A549 (cell line): ENCODE measurements around the gene MESP2. TPM values are rescaled to one million over a fixed set of nuclear protein-coding genes. Genes with fewer than 3 reads are reported as not detected.

Experiments
- ATAC-seq, 2 experiments: fragments of 200-7000 bp in 1 of 2; fragments of >200 bp in 1 of 2; cut with Nextera tagmentation in 1 of 2; cut with Tn5 transposase in 1 of 2; 3 replicates each; pipeline versions ENCODE4 v1.8.0 to v1.9.1; 2018 to 2020; ENCODE audit warnings: mild to moderate bottlenecking in 1 of 2, moderate library complexity in 1 of 2
- CTCF ChIA-PET: fragments of 300-600 bp; sonication (Branson Sonifier 250); formaldehyde crosslinking; extraction: SDS; loops from one replicate; lab custom pipeline; 2021; ENCODE audit warnings: antibody characterized with exemption, inconsistent platforms; lab: Yijun Ruan, JAX
- POLR2A ChIA-PET: fragments of 350-600 bp; formaldehyde crosslinking; extraction: SDS; loops from one replicate; lab custom pipeline; 2021; ENCODE audit warnings: antibody characterized with exemption, inconsistent platforms; lab: Yijun Ruan, JAX
- DNase-seq, 2 experiments: peaks; one replicate each; pipeline versions ENCODE4 v3.0.0 to v3.0.0-alpha.2; 2011 to 2016; ENCODE audit warnings: low read depth in 1 of 2, low spot score in 1 of 2
- FAIRE-seq: peaks from 2 replicates; lab custom pipeline; 2011; peaks lifted over from hg19 to GRCh38; lab: Jason Lieb, UNC
- H3K27ac ChIP-seq, 2 experiments: fragments of >200 bp; sonication (Bioruptor Twin); formaldehyde crosslinking; 3 replicates each; pipeline ENCODE4 v1.5.1; 2016 to 2017
- H3K4me1 ChIP-seq: fragments of >200 bp; sonication (Bioruptor Twin); formaldehyde crosslinking; 3 replicates; pipeline ENCODE4 v1.6.1; 2016
- H3K4me2 ChIP-seq: fragments of >200 bp; sonication (Bioruptor Twin); formaldehyde crosslinking; 3 replicates; pipeline ENCODE4 v1.6.1; 2016
- H3K4me3 ChIP-seq: fragments of >200 bp; sonication (Bioruptor Twin); formaldehyde crosslinking; 3 replicates; pipeline ENCODE4 v1.5.1; 2016
- H3K9me3 ChIP-seq: fragments of >200 bp; sonication (Bioruptor Twin); formaldehyde crosslinking; 3 replicates; pipeline ENCODE4 v1.6.1; 2016
- CHD2 ChIP-seq: fragments of 150-350 bp; IDR thresholded peaks from 2 replicates; pipeline ENCODE4 v1.6.1; 2014; ENCODE audit warnings: low read length; ENCODE audit not compliant: partially characterized antibody
- E2F6 ChIP-seq: IDR thresholded peaks from 2 replicates; pipeline ENCODE4 v1.6.1; 2012; ENCODE audit warnings: low read depth, borderline replicate concordance
- EHMT2 ChIP-seq: fragments of 200-600 bp; sonication (generic); IDR thresholded peaks from 2 replicates; pipeline ENCODE4 v1.6.1; 2016; ENCODE audit warnings: antibody characterized with exemption, low read depth, mild to moderate bottlenecking, moderate library complexity
- EP300 ChIP-seq, 2 experiments: fragments of >200 bp; sonication (Bioruptor Twin); formaldehyde crosslinking; IDR thresholded peaks; 2 replicates in 1 of 2; 3 replicates in 1 of 2; pipeline ENCODE4 v1.6.1; 2016 to 2017
- FOSB ChIP-seq: fragments of 250-450 bp; sonication (Bioruptor Pico); IDR thresholded peaks from 2 replicates; pipeline ENCODE4 v1.5.0; 2020; ENCODE audit warnings: mild to moderate bottlenecking, moderate library complexity
- FOSL2 ChIP-seq, 2 experiments: fragments of 450-650 bp in 1 of 2; fragments of >200 bp in 1 of 2; sonication (Bioruptor Twin) in 1 of 2; formaldehyde crosslinking; IDR thresholded peaks; 2 replicates each; pipeline versions ENCODE4 v1.5.0 to v1.6.1; 2016 to 2020; ENCODE audit warnings: mild to moderate bottlenecking in 1 of 2, moderate library complexity in 1 of 2
- FOXS1 ChIP-seq: fragments of 250-450 bp; sonication (Bioruptor Pico); IDR thresholded peaks from 2 replicates; pipeline ENCODE4 v1.5.0; 2020; ENCODE audit warnings: mild to moderate bottlenecking, moderate library complexity
- GATA3 ChIP-seq: IDR thresholded peaks from 2 replicates; pipeline ENCODE4 v1.6.1; 2012; ENCODE audit warnings: borderline replicate concordance
- HEYL ChIP-seq: fragments of 250-450 bp; sonication (Bioruptor Pico); IDR thresholded peaks from 2 replicates; pipeline ENCODE4 v1.8.0; 2021; ENCODE audit warnings: mild to moderate bottlenecking, moderate library complexity
- JUN ChIP-seq, 2 experiments: fragments of >200 bp; sonication (Bioruptor Twin); formaldehyde crosslinking; IDR thresholded peaks; 2 replicates in 1 of 2; 3 replicates in 1 of 2; pipeline ENCODE4 v1.6.1; 2016 to 2017
- KDM1A ChIP-seq: fragments of 200-600 bp; sonication (generic); IDR thresholded peaks from 2 replicates; pipeline ENCODE4 v1.6.1; 2016; ENCODE audit warnings: low read depth, mild to moderate bottlenecking
- KDM5A ChIP-seq: fragments of 200-600 bp; sonication (generic); IDR thresholded peaks from 2 replicates; pipeline ENCODE4 v1.6.1; 2016; ENCODE audit warnings: antibody characterized with exemption, mild to moderate bottlenecking
- NFE2L2 ChIP-seq: fragments of 150-350 bp; conservative IDR thresholded peaks from 2 replicates; pipeline ENCODE4 v1.6.1; 2014; ENCODE audit warnings: low read length
- PHF8 ChIP-seq: fragments of 200-600 bp; sonication (generic); IDR thresholded peaks from 2 replicates; pipeline ENCODE4 v1.6.1; 2016; ENCODE audit warnings: low read depth, mild to moderate bottlenecking, antibody characterized with exemption, moderate library complexity, borderline replicate concordance
- RARB ChIP-seq: fragments of 250-450 bp; sonication (Bioruptor Pico); IDR thresholded peaks from 2 replicates; pipeline ENCODE4 v1.8.0; 2021; ENCODE audit warnings: mild to moderate bottlenecking, moderate library complexity
- RCOR1 ChIP-seq: fragments of 150-350 bp; IDR thresholded peaks from 2 replicates; pipeline ENCODE4 v1.6.1; 2014; ENCODE audit warnings: antibody characterized with exemption, low read length, low read depth
- RFX5 ChIP-seq: fragments of 450-650 bp; IDR thresholded peaks from 2 replicates; pipeline ENCODE4 v1.7.1; 2014; ENCODE audit warnings: antibody characterized with exemption, mild to moderate bottlenecking, moderate library complexity
- RNF2 ChIP-seq: fragments of 200-600 bp; sonication (generic); IDR thresholded peaks from 2 replicates; pipeline ENCODE4 v1.6.1; 2016; ENCODE audit warnings: low read depth, mild to moderate bottlenecking, antibody characterized with exemption, moderate library complexity, borderline replicate concordance
- SMC3 ChIP-seq: fragments of >200 bp; sonication (Bioruptor Twin); formaldehyde crosslinking; IDR thresholded peaks from 3 replicates; pipeline ENCODE4 v1.6.1; 2018; ENCODE audit warnings: inconsistent platforms
- SREBF2 ChIP-seq: fragments of 450-650 bp; IDR thresholded peaks from 2 replicates; pipeline ENCODE4 v1.6.1; 2014; ENCODE audit warnings: mild to moderate bottlenecking, moderate library complexity
- USF2 ChIP-seq: fragments of 450-650 bp; IDR thresholded peaks from 2 replicates; pipeline ENCODE4 v1.6.1; 2014; ENCODE audit warnings: antibody characterized with exemption
- WGBS: methylation state at CpG from one replicate; pipeline ENCODE4 v1.1.6; 2017; ENCODE audit errors: missing lambda C conversion rate; 5-methylcytosine and 5-hydroxymethylcytosine counted together
- polyA plus RNA-seq, 4 experiments: library from polyadenylated mRNA; depleted of rRNA in 3 of 4; stranded (reverse); fragments of >200 nt; fragmentation: RNase III in 1 of 4; extraction: RNeasy Plus Mini Kit Qiagen cat#74134 plus additional on column Dnase treatment in 1 of 4; gene quantifications; 2 replicates in 3 of 4; 3 replicates in 1 of 4; pipeline ENCODE4 v1.2.3, GENCODE V29; 2011 to 2017
- TF ChIP-seq, protein P1 (sequence below): fragments of 250-450 bp; sonication (Bioruptor Pico); IDR thresholded peaks from 2 replicates; pipeline ENCODE4 v1.5.0; 2020; ENCODE audit warnings: low read depth, mild to moderate bottlenecking, moderate library complexity
- TF ChIP-seq, protein P2 (sequence below): fragments of >200 bp; sonication (Bioruptor Twin); formaldehyde crosslinking; IDR thresholded peaks from 3 replicates; pipeline ENCODE4 v1.6.1; 2016
- TF ChIP-seq, protein P3 (sequence below): IDR thresholded peaks from 2 replicates; pipeline ENCODE4 v1.6.1; 2012
- TF ChIP-seq, protein P4 (sequence below): fragments of 200-600 bp; sonication (generic); IDR thresholded peaks from 2 replicates; pipeline ENCODE4 v1.6.1; 2016; ENCODE audit warnings: antibody characterized with exemption, mild to moderate bottlenecking, moderate library complexity

The MESP2 gene
- polyA plus RNA-seq, 2 of the 4 experiments (the other 2 are of a cell fraction) = 0.22 to 0.57 TPM

DNA sequence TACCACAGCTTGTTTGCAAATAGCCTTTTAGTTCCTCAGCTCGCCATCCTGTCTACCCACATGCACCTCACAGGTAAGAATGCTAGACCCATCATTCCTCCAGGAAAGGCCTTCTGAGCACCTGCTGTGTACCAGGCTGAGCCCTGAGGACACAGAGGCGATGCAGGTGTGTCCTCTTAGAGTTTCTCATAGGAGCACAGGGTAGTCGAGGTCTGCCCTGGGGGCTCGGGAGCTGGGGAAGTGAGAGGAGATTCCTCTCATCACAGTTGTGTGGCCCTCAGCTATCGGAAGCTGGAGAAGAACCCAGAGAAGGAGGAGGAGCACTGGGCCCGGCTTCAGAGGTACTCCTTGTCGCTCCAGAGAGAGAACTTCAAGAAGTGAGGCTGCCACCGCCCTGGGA, 33.1 kb upstream of the MESP2 start:
- ChIA-PET CTCF (interaction anchor here (0.5 to 6.4 kb wide), 8 partner anchors 11 to 884 kb away, joined by 3 to 110 read pairs (median 12); partner anchors contain the start of gene AP3S2), POLR2A (interaction anchor here (0.6 kb wide), 1 partner anchor 142 kb away, joined by 3 read pairs; no protein-coding TSS in a partner anchor)
- Histone ChIP-seq H3K4me3 (no peak overlapping the region), H3K4me1 (no peaks in the 10 kb centered on the region), H3K4me2 (no peak overlapping the region), H3K27ac (no peak overlapping the region), H3K9me3 (no peaks in the 10 kb centered on the region)
- ATAC-seq = no peak
- no peak for DNase-seq
- no peak for FAIRE-seq
- TF ChIP-seq, protein P1, sequence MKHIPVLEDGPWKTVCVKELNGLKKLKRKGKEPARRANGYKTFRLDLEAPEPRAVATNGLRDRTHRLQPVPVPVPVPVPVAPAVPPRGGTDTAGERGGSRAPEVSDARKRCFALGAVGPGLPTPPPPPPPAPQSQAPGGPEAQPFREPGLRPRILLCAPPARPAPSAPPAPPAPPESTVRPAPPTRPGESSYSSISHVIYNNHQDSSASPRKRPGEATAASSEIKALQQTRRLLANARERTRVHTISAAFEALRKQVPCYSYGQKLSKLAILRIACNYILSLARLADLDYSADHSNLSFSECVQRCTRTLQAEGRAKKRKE (CRISPR knock-in tag) = no peak
- TF ChIP-seq SREBF2 (no peak), FOSB (CRISPR knock-in tag) (no peak), CHD2 (no peak), E2F6 (no peak), RCOR1 (no peak)
- WGBS = 77% methylated on average over 8 of the region's 8 CpGs

- 74% methylated on average over 8 of the region's 8 CpGs for WGBS
- POLR2A ChIA-PET = interaction anchor here (0.6 kb wide), 1 partner anchor 141 kb away, joined by 3 read pairs; no protein-coding TSS in a partner anchor
- TF ChIP-seq FOSL2 (IDR thresholded peaks at IDR 0.05) (no peak), FOSL2 (CRISPR knock-in tag; IDR thresholded peaks at IDR 0.05) (no peak), SMC3 (no peak), EP300 (IDR thresholded peaks at IDR 0.05) (no peak), EHMT2 (no peak), JUN (IDR thresholded peaks at IDR 0.05) (no peak), PHF8 (no peak)
- TF ChIP-seq, protein P2, sequence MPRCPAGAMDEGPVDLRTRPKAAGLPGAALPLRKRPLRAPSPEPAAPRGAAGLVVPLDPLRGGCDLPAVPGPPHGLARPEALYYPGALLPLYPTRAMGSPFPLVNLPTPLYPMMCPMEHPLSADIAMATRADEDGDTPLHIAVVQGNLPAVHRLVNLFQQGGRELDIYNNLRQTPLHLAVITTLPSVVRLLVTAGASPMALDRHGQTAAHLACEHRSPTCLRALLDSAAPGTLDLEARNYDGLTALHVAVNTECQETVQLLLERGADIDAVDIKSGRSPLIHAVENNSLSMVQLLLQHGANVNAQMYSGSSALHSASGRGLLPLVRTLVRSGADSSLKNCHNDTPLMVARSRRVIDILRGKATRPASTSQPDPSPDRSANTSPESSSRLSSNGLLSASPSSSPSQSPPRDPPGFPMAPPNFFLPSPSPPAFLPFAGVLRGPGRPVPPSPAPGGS = no peak
- no peak for ATAC-seq
- no peaks in the 10 kb centered on the region for H3K9me3 ChIP-seq
- no peak overlapping the region for H3K27ac ChIP-seq
- no peak for DNase-seq
- no peaks in the 10 kb centered on the region for H3K4me1 ChIP-seq
- H3K4me2 ChIP-seq = no peak overlapping the region
- H3K4me3 ChIP-seq = no peak overlapping the region
- CTCF ChIA-PET = interaction anchor here (0.5 to 6.4 kb wide), 10 partner anchors 12 to 328 kb away, joined by 3 to 110 read pairs (median 6); partner anchors contain the start of gene AP3S2
- FAIRE-seq = no peak
Measured at GRCh38 chr15:89743594-89743993, 32.5 kb upstream of the MESP2 start.

- no peaks in the 10 kb centered on the region for H3K9me3 ChIP-seq
- no peak for DNase-seq
- no peak overlapping the region for H3K4me2 ChIP-seq
- TF ChIP-seq RNF2 (no peak), EHMT2 (no peak), GATA3 (no peak), KDM5A (no peak), USF2 (no peak), RARB (CRISPR knock-in tag) (no peak), NFE2L2 (no peak), FOSB (CRISPR knock-in tag) (no peak), RFX5 (no peak), SREBF2 (no peak), KDM1A (no peak), CHD2 (no peak), HEYL (CRISPR knock-in tag) (no peak), FOXS1 (CRISPR knock-in tag) (no peak)
- TF ChIP-seq, protein P3, sequence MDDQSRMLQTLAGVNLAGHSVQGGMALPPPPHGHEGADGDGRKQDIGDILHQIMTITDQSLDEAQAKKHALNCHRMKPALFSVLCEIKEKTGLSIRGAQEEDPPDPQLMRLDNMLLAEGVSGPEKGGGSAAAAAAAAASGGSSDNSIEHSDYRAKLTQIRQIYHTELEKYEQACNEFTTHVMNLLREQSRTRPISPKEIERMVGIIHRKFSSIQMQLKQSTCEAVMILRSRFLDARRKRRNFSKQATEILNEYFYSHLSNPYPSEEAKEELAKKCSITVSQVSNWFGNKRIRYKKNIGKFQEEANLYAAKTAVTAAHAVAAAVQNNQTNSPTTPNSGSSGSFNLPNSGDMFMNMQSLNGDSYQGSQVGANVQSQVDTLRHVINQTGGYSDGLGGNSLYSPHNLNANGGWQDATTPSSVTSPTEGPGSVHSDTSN = no peak
- TF ChIP-seq, protein P4, sequence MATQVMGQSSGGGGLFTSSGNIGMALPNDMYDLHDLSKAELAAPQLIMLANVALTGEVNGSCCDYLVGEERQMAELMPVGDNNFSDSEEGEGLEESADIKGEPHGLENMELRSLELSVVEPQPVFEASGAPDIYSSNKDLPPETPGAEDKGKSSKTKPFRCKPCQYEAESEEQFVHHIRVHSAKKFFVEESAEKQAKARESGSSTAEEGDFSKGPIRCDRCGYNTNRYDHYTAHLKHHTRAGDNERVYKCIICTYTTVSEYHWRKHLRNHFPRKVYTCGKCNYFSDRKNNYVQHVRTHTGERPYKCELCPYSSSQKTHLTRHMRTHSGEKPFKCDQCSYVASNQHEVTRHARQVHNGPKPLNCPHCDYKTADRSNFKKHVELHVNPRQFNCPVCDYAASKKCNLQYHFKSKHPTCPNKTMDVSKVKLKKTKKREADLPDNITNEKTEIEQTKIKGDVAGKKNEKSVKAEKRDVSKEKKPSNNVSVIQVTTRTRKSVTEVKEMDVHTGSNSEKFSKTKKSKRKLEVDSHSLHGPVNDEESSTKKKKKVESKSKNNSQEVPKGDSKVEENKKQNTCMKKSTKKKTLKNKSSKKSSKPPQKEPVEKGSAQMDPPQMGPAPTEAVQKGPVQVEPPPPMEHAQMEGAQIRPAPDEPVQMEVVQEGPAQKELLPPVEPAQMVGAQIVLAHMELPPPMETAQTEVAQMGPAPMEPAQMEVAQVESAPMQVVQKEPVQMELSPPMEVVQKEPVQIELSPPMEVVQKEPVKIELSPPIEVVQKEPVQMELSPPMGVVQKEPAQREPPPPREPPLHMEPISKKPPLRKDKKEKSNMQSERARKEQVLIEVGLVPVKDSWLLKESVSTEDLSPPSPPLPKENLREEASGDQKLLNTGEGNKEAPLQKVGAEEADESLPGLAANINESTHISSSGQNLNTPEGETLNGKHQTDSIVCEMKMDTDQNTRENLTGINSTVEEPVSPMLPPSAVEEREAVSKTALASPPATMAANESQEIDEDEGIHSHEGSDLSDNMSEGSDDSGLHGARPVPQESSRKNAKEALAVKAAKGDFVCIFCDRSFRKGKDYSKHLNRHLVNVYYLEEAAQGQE = no peak
- ChIA-PET CTCF (interaction anchor here (0.6 to 6.4 kb wide), 7 partner anchors 13 to 326 kb away, joined by 3 to 110 read pairs (median 10); no protein-coding TSS in a partner anchor), POLR2A (no interaction called here)
- no peak overlapping the region for H3K27ac ChIP-seq
- H3K4me3 ChIP-seq = no peak overlapping the region
- WGBS = 70% methylated on average over 13 of the region's 13 CpGs
- peaks cover 7% of the 10 kb centered on the region; the same call in 2 of the 3 replicates for H3K4me1 ChIP-seq
- FAIRE-seq = no peak
- ATAC-seq = no peak
Measured at GRCh38 chr15:89745131-89745530, 31.0 kb upstream of the MESP2 start.
